Stimulated activated CD4-positive, alpha-beta T cell treated with anti-CD3 and anti-CD28 coated beads, Interleukin-4, amount 100 ng/mL, for 4 hours (primary cell): ENCODE measurements around the gene MIGA1.
A peak's percentile ranks its signal among the peaks of the same experiment; 100 is the strongest.
"Not testable (repeated sequence)": the region's sequence is repeated elsewhere in the genome, so short reads cannot be mapped to it uniquely, and the experiment has no call there.

Experiments used
- DNase-seq, 2 experiments: peaks; one replicate each; pipeline ENCODE4 v3.0.0-alpha.2; 2020

The MIGA1 gene

GRCh38 chr1:77857552-77857951, 78.1 kb downstream of the MIGA1 start:
- DNase-seq = no peak

DNA sequence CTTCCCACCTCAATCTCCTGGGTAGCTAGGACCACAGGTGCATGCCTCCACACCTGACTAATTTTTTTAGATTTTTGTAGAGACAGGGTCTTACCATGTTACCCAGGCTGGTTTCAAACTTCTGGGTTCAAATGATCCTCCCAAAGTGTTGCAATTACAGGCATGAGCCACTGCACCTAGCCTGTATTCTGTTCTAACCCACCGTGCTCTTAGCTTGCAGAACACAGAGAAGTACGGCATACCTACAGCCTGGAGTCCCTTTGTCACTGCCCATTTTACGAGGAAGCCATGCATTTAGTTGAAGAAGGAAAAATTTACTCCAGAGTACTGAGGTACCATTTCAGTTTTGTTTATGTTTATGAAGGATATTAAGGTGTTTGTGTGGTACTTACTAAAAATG, 79.3 kb downstream of the MIGA1 start:
- DNase-seq = no peak

DNA sequence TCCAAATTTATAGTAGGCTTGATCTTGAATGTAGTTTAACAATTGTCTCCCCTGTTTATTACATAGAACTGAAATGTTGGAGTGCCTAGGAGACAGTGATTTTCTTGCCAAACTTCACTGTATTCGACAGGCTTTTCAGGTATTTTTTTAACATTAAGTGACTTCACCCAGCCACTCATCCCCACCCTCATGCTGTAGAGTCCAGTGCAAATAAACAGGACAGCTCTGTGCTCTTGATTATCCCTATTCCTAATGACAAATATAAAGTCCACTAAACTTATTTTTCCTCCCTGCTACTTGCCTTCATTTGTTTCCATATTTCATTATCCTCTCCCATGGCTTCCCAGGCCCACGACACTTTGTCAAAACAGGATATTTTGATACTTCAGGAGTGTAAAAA, 79.8 kb downstream of the MIGA1 start:
- DNase-seq = no peak

DNA sequence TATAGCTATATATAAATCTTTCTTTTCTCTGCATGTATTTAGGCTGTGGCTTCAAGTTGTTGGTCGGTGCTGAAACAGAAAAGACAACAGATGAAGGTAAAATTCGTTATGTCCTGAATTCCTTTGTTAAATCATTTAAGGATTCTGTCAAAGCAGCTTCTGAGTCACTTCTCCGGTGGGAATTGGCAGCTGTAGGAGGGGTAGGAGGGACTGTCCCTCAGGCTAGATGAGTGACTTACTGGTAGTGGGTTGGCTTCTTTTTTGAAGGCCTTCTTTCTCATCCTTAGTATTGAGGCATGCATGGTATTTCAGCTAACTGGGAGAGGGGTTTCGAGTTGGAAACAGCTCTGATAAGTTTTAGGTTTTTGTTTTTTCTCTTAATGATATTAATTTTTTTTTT, 86.8 kb downstream of the MIGA1 start:
- DNase-seq = no peak

DNA sequence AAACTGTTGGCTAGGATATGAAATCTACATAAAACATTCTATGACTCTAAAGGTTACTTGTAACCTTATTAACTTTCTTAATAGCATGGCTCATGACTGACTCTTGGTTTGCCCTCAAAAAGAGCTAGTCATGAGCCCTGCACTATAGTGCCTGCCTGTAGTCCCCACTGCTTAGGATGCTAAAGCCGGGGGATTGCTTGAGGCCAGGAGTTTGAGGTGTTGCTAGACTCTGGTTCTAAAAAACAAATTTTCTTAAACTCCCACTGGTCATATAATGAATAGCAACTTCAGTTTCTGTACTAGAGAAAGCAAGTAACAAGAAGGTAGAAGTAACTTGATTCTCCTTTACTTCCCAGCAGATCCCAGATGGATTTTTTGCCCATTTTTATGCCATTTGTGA, 93.2 kb downstream of the MIGA1 start:
- DNase-seq = no peak

DNA sequence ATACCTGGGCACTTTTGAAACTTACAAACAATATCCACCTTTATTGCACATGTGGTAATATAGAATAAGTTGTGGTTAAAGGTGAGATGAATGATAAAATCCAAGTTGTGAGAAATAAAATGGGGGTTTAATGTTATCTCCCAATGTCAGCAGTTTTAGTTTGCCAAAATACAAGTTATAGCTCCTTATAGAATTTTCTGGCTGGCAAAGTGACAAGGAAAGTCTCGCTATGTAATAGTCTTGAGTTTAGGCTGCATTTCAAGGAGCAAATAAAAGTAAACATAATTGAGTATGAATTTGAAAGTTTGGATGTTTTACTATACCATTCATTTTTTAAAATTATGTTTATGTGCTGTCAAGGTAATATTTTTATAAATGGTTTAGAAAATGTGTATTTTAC, 94.0 kb downstream of the MIGA1 start:
- DNase-seq = no peak

DNA sequence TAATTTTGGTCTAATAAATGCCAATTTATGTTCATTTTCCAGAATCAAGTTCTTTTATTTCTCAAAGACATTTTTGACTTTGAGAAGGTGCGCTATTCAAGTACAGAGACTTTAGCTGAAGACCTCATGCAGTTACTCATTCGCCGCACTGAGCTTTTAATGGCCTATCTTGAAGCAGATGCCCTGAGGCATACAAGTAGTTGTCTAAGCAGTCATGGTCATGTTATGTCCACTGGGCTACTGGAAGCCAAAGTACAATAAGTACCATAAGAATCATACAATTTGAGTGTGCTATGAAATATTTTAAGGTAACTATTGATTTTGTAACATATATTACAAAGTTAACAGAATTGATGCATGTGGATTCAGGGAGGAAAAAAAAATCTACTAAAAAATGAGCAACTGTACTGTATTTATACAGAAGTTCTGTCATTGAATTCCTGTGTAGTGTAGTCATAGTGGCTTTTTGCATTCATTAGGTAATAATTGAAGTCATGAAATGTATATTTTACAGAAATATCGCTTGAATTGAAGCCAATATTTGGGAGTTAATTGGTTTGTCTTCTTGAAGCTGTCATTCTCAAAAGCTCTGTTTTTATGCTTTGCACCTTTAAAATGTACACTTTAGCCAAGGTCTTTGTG, 95.5 kb downstream of the MIGA1 start:
- no peak for DNase-seq

DNA sequence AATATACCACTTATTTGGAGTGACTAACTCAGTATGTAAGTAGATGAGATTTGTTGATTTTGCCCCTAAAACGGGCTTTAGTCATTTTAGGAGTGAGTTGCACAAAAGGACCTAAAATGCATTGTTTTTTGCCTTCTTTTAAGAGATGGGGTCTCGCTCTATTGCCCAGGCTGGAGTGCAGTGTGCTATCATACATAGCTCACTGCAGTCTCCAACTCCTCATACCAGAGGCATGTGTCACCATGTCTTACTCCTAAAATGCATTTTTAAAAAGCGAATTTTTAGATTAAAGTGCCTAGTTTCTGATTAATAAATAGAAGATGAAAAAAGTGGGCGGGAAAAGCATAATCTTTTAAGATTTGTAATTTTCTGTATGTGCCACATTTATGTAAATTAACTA, 97.4 kb downstream of the MIGA1 start:
- DNase-seq = no peak

DNA sequence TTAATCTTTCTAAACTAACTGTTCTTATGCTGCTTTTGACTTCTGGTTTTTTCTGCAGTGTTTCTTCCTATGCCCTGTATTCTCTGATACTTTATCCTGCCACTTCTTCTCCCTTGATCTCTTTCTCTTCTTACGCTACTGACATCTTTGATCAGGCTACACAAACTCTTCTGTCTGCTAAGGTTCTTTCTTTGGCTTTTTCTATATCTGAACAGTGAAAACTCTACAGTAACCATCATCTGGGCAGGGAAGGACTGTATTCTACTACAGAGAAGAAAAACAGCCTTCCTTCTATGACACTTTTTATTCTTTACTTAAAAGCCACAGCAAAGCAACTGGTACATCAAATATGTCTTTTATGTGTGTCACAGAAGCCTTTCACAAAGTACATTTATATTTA, 101.6 kb downstream of the MIGA1 start:
- no peak for DNase-seq

GRCh38 chr1:77882411-77882810, 103.0 kb downstream of the MIGA1 start:
- no peak for DNase-seq

DNA sequence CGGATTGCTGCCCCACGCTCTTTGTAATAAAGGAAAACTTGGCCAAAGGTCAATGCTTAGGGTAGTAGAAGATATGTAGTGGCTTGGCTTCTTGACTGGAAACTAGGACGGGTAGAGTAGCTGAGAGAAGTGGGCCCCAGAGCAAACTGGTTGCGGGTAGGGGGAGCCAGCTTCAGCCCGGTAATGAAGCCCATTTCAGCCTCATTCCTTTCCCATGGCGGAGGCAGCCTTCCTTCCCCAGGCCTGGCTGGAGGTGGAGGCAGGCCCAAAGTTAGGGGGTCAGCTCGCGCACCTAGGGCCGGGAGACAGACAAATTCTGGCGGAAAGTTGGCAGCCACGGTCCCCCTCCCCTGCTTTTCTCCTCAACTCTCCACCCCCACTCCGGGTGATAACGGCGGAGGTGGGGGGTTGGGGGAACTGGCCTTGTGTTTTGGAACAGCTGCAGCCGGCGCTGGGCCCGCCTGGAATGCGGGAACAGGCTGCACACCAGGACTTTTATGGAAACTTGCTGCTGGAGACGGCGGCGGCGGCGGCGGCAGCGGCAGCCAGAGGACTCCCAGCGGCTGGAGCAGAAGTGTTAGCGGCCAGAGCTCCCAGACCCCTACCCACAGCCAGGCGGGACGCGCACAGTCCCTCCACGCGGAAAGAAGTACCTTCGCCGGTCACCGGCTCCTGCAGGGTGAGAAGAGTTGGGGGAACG, 108.8 kb downstream of the MIGA1 start, which contains the start of gene NEXN:
NEXN (plus strand) TSS at position 544 of the 700 bp plus-strand sequence. CDS start 27,483 bp downstream, outside the sequence.
- no peak for DNase-seq

DNA sequence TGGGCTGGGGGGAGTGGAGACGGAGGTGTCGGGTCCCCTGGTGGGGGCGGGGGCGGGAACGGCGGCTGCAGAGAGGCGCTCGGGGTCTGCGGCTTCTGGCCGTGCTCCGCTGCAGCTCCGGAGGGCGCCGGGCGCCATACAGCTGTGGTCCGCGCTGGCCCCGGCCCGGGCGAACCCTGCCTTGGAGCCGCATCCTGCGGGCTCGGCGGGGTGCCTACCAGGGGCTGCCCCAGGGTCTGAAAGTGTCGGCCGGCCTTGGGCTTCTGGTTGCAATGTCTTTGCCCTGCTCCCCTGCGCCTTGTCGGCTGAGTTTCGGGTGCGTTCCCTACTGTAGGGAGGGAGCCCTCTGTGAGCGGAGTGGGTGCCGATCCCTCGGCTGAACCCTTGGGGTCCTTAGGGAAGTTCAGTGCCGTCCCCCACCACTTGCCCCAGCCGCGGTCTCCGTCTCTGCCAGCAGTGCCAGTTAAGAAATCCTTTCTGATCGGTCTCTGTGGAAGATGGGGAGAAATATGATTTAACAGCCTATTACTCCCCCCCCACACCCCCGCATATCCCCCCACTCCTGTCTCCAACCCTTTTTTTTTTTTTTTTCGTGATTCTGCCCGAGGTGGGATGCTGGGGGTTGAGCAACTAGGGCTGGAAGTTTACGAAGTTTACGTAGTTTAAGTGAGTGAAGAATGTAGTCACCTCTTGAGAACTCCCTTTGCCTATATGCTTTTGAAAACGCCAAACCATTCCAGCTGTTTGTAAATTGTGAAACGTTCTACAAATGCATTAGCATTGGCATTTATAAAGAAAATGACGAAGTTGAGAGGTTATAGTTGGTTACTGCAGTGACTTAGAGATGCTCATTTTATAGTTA, 109.6 kb downstream of the MIGA1 start:
- peak in 1 of 2 experiments; percentile 6 for DNase-seq

- no peak for DNase-seq
Observed at GRCh38 chr1:77889671-77890070, 110.2 kb downstream of the MIGA1 start.

DNA sequence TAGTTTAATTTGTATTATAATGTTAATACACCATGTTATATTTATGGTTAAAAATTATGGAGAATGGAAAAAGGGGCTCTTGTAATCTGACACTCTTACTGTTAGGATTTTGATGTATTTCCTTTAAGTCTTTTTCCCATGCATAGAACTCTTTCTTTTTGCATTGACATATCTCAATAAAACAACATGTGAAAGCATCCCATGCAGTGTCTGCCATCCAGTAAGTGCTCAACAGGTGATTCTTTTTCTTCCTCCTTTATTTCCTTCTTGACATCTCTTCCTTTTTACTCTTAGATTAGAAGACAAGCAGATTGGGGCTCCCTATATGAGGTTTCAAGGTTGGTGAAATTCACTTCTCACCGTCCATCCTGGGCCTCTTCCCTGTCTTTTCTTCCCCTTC, 111.8 kb downstream of the MIGA1 start:
- DNase-seq = no peak

DNA sequence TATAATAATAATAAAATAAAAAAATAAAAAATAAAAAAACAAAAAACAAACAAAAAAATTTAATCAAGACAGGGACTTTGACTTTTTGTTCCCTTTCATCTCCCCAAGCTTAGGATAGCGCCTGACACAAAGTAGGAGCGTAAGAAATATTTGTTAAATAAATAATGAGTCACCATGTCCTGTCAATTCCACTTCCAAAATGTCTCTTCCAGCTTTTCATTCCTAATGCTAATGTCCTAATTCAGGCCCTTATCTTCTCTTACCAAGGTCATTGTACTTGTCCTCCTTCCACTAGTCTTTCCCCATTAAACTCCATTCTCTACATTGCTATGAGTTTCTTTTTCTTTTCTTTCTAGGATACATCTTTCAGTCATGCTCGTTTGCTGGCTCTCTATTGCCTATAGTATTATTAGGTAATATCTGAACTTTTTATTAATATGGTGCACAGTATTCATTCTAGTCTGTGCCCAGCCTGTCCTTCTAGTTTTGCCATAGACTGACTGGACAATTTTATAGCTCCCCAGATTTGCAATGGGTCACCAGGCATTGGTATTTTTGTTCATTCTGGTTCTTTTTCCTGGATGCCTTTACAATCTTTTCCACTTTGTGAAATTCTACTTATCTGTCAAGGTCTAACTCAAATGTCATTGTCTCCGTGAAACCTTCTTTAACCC, 120.3 kb downstream of the MIGA1 start:
- DNase-seq = no peak

DNA sequence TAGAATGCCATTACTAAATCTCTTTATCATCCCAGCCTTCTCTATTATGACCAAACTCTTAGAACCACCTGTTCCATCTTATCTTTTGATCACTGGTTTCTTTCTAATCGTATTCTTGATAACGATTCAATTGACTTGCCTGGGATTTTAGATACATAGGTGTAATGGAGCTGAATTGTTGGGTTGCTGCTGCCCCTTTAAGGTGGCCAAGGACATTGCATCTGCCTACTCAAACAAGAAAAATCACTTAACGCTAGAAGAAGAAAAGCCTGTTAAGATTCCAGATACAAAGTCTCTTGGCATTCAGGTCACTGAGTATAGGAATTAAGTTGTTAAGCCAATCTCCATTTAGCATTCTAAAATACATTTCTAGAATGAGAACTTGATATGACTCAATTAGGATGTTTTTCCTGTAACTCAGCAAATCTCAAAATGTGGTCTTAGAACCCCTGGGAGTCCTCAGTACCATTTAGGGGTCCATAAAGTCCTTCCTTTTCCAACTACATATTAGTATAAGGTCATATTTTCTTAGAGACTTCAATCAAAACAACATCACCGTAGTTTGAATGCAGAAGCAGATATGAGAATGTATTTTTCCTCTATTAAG, 121.3 kb downstream of the MIGA1 start:
- DNase-seq = no peak

GRCh38 chr1:77905603-77906002, 126.2 kb downstream of the MIGA1 start:
- no peak for DNase-seq

GRCh38 chr1:77906019-77906545, 126.6 kb downstream of the MIGA1 start:
- DNase-seq = no peak

DNA sequence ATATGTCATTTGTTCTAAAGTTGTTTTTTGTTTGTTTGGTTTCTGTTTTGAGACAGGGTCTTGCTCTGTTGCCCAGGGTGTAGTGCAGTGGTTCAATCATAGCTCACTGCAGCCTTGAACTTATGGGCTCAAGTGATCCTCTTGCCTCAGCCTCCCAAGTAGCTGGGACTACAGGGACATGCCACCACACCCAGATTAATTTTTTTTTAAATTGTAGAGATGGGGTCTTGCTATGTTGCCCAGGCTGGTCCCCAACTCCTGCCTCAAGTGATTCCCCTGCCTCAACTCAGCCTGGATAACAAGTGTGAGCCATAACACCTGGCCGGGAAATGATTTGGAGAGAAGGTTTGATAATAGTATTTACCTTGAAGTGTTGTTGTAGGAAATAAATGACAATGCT, 127.2 kb downstream of the MIGA1 start:
- DNase-seq = no peak

GRCh38 chr1:77910116-77910515, 130.7 kb downstream of the MIGA1 start:
- no peak for DNase-seq

DNA sequence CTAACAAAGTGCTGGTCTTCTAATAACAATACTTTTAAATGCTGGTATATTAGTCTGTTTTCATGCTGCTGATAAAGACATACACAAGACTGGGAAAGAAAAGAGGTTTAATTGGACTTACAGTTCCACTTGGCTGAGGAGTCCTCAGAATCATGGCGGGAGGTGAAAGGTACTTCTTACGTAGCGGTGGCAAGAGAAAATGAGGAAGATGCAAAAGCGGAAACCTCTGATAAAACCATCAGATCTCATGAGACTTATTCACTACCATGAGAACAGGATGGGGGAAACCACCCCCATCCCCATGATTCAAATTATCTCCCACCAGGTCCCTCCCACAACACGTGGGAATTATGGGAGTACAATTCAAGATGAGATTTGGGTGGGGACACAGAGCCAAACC, 139.5 kb downstream of the MIGA1 start:
- not testable (repeated sequence) for DNase-seq

DNA sequence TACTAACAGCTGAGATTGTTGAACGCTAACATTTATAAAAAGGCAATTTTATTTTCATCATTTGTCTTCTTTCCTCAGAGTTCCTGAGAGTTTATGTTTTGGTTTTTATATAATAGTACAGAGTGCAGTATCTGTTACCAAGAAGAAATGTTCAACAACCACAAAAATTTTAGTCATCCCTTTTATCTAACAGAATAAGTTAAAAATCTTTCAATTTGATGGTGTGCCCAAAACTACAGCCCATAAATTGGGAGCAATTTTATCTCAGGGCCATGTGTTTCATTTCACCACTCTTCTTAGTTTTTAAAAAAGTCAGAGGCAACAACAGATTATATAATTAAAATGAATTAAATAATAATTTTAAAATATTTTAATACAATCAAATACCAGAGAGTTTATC, 146.1 kb downstream of the MIGA1 start:
- DNase-seq = no peak

- no peak for DNase-seq
Observed at GRCh38 chr1:77925956-77926355, 146.5 kb downstream of the MIGA1 start.
